Body of pancreas (tissue), 4 donors: ENCODE measurements around the gene TOR2A. TPM values are rescaled to one million over a fixed set of nuclear protein-coding genes. Genes with fewer than 3 reads are reported as not detected.

Source experiments
- ATAC-seq: fragments of 150-250 bp; one replicate; pipeline ENCODE4 v1.9.1; 2016
- DNase-seq, 4 donors: peaks; one replicate each; pipeline ENCODE4 v3.0.0-alpha.2; 2019
- H3K27ac ChIP-seq, 4 donors: fragments of 200-600 bp; sonication (generic); 1 replicate in 3 of 4; 2 replicates in 1 of 4; pipeline versions ENCODE4 v1.5.1 to v1.6.1; 2016 to 2019; ENCODE audit warnings: mild to moderate bottlenecking in 1 of 4, mixed read lengths in 1 of 4, moderate library complexity in 1 of 4
- H3K27me3 ChIP-seq, 2 donors: fragments of 200-600 bp; sonication (generic); one replicate each; pipeline ENCODE4 v1.6.0; 2016; ENCODE audit warnings: mild to moderate bottlenecking in 1 of 2
- H3K36me3 ChIP-seq, 2 donors: fragments of 200-600 bp; sonication (generic); replicated peaks in 1 of 2; 2 replicates each; pipeline ENCODE4 v1.5.1; 2016; ENCODE audit warnings: low read depth in 2 of 2; ENCODE audit not compliant: insufficient read depth in 1 of 2
- H3K4me1 ChIP-seq: fragments of 200-600 bp; sonication (generic); one replicate; pipeline ENCODE4 v1.6.0; 2016
- H3K4me3 ChIP-seq, 2 donors: fragments of 200-600 bp; sonication (generic); 1 replicate in 1 of 2; 2 replicates in 1 of 2; pipeline ENCODE4 v1.5.1; 2016 to 2019
- H3K9me3 ChIP-seq, 3 donors: fragments of 200-600 bp; sonication (generic); 1 replicate in 2 of 3; 2 replicates in 1 of 3; pipeline ENCODE4 v1.5.1; 2016
- CTCF ChIP-seq, 7 experiments: fragments of 450-650 bp in 4 of 7; fragments of 200-600 bp in 3 of 7; sonication (generic) in 3 of 7; IDR thresholded peaks; one replicate each; pipeline ENCODE4 v1.5.1; 2016 to 2019; ENCODE audit warnings: antibody characterized with exemption in 7 of 7
- POLR2A ChIP-seq, 3 donors: fragments of 450-650 bp; IDR thresholded peaks; one replicate each; pipeline ENCODE4 v1.6.1; 2016; ENCODE audit warnings: antibody characterized with exemption in 3 of 3, mild to moderate bottlenecking in 2 of 3
- WGBS, 2 donors: methylation state at CpG; one replicate each; pipeline ENCODE4 v1.1.5; 2017; 5-methylcytosine and 5-hydroxymethylcytosine counted together
- intact Hi-C: fragments of 100-400 bp; cut with DNase I; formaldehyde crosslinking; loops from one replicate; pipeline ENCODE4 v1.15.1; 2023
- total RNA-seq, 2 donors: library from RNA; depleted of rRNA; stranded (reverse); fragments of >200 nt; gene quantifications; one replicate each; pipeline ENCODE4 v1.1.0, GENCODE V29; 2016

The TOR2A gene
- total RNA-seq, 2 donors from 2014 or later = 8.3 to 14.2 TPM

GRCh38 chr9:127753148-127753547, 18.1 kb upstream of the TOR2A start:
- ATAC-seq = no peak
- DNase-seq = no peak
- no peak overlapping the region for H3K4me3 ChIP-seq
- no peak for TF ChIP-seq POLR2A (IDR thresholded peaks at IDR 0.05)
- no peak for TF ChIP-seq CTCF (IDR thresholded peaks at IDR 0.05)
- peaks cover 7% of the 10 kb centered on the region for H3K4me1 ChIP-seq
- H3K36me3 ChIP-seq = no peaks in the 10 kb centered on the region
- H3K27me3 ChIP-seq = peaks cover 0 to 15% of the 10 kb centered on the region in 2 donors
- H3K27ac ChIP-seq = no peak overlapping the region
- WGBS, 2 donors = 72 to 75% methylated on average over 8 of the region's 8 CpGs
- intact Hi-C loops = no loop called here
- no peaks in the 10 kb centered on the region for H3K9me3 ChIP-seq

- Histone ChIP-seq H3K4me3 (no peak overlapping the region), H3K36me3 (no peaks in the 10 kb centered on the region), H3K27me3 (peaks cover 0 to 15% of the 10 kb centered on the region in 2 donors), H3K27ac (no peak overlapping the region), H3K4me1 (peaks cover 7% of the 10 kb centered on the region), H3K9me3 (no peaks in the 10 kb centered on the region)
- DNase-seq (peak in 2 of 4 donors; percentile 39 to 44), ATAC-seq (no peak)
- intact Hi-C loops = no loop called here
- TF ChIP-seq POLR2A (IDR thresholded peaks at IDR 0.05) = no peak
- 27 to 32% methylated on average over 10 of the region's 10 CpGs for WGBS, 2 donors
These were observed 16.4 kb upstream of the TOR2A start for GRCh38 chr9:127751269-127752054.

- no peak overlapping the region for H3K27ac ChIP-seq
- DNase-seq (no peak), ATAC-seq (no peak)
- H3K9me3 ChIP-seq = no peaks in the 10 kb centered on the region
- H3K4me1 ChIP-seq = no peaks in the 10 kb centered on the region
- no peak overlapping the region for H3K4me3 ChIP-seq
- no peaks in the 10 kb centered on the region for H3K36me3 ChIP-seq
- peaks cover 0 to 8% of the 10 kb centered on the region in 2 donors for H3K27me3 ChIP-seq
- 87 to 90% methylated on average over 15 to 26 of the region's 26 CpGs for whole genome bisulfite sequencing, 2 donors
- TF ChIP-seq POLR2A (IDR thresholded peaks at IDR 0.05) (no peak), CTCF (IDR thresholded peaks at IDR 0.05) (no peak)
- intact Hi-C loops = loop anchor here (10.0 kb wide), 1 partner anchor 256 kb away; no protein-coding TSS in a partner anchor
These were observed 14.1 kb upstream of the TOR2A start for GRCh38 chr9:127749090-127749787.

- Histone ChIP-seq H3K27ac (no peak overlapping the region), H3K36me3 (no peaks in the 10 kb centered on the region), H3K4me3 (no peak overlapping the region), H3K9me3 (no peaks in the 10 kb centered on the region), H3K4me1 (peaks cover 9% of the 10 kb centered on the region), H3K27me3 (no peaks in the 10 kb centered on the region)
- TF ChIP-seq POLR2A (IDR thresholded peaks at IDR 0.05) = no peak
- TF ChIP-seq CTCF (IDR thresholded peaks at IDR 0.05) = no peak
- intact Hi-C loops = loop anchor here (10.0 kb wide), 1 partner anchor 258 kb away; no protein-coding TSS in a partner anchor
- WGBS, 2 donors = 46 to 59% methylated on average over 13 to 14 of the region's 15 CpGs
- ATAC-seq (no peak), DNase-seq (no peak)
These were observed 12.0 kb upstream of the TOR2A start for GRCh38 chr9:127746959-127747569.
